NCI-H345 treated with DMSO at 0.1 percent for 48 hours (cell line): ENCODE results near the gene TPTE2.
"Not testable (repeated sequence)": the region's sequence is repeated elsewhere in the genome, so short reads cannot be mapped to it uniquely, and the experiment has no call there.

Experiments used
- DNase-seq: peaks from one replicate; lab custom pipeline; 2025; ENCODE audit not compliant: unreplicated experiment; lab: John Stamatoyannopoulos, UW

TPTE2 gene

GRCh38 chr13:19567820-19568534 lies 6.6 kb upstream of the TPTE2 start:
- DNase-seq = no peak

GRCh38 chr13:19561585-19561984 lies 253 bp upstream of the TPTE2 start:
- no peak for DNase-seq

- not testable (repeated sequence) for DNase-seq
Observed at GRCh38 chr13:19560672-19561071, 660 bp downstream of the TPTE2 start.

GRCh38 chr13:19559739-19560138 lies 1.6 kb downstream of the TPTE2 start:
- not testable (repeated sequence) for DNase-seq

- not testable (repeated sequence) for DNase-seq
Observed at GRCh38 chr13:19557287-19557686, 4.0 kb downstream of the TPTE2 start.

GRCh38 chr13:19549245-19549644 lies 12.1 kb downstream of the TPTE2 start:
- DNase-seq = not testable (repeated sequence)

- not testable (repeated sequence) for DNase-seq
Observed at GRCh38 chr13:19525634-19526033, 35.7 kb downstream of the TPTE2 start.

GRCh38 chr13:19519049-19519448 lies 42.3 kb downstream of the TPTE2 start:
- no peak for DNase-seq

GRCh38 chr13:19507623-19508022 lies 53.7 kb downstream of the TPTE2 start:
- DNase-seq = not testable (repeated sequence)

- not testable (repeated sequence) for DNase-seq
Observed at GRCh38 chr13:19460126-19460525, 101.2 kb downstream of the TPTE2 start.

GRCh38 chr13:19439056-19439686 lies 122.2 kb downstream of the TPTE2 start:
- DNase-seq = not testable (repeated sequence)

GRCh38 chr13:19437780-19438179 lies 123.6 kb downstream of the TPTE2 start:
- not testable (repeated sequence) for DNase-seq

- DNase-seq = not testable (repeated sequence)
Observed at GRCh38 chr13:19422236-19422635, 139.1 kb downstream of the TPTE2 start.

GRCh38 chr13:19412494-19412893 lies 148.8 kb downstream of the TPTE2 start:
- not testable (repeated sequence) for DNase-seq

GRCh38 chr13:19382746-19383511 lies 178.4 kb downstream of the TPTE2 start:
- not testable (repeated sequence) for DNase-seq

GRCh38 chr13:19382111-19382510 lies 179.2 kb downstream of the TPTE2 start:
- DNase-seq = no peak
